ENCODE results near the gene LETM1.

DNA sequence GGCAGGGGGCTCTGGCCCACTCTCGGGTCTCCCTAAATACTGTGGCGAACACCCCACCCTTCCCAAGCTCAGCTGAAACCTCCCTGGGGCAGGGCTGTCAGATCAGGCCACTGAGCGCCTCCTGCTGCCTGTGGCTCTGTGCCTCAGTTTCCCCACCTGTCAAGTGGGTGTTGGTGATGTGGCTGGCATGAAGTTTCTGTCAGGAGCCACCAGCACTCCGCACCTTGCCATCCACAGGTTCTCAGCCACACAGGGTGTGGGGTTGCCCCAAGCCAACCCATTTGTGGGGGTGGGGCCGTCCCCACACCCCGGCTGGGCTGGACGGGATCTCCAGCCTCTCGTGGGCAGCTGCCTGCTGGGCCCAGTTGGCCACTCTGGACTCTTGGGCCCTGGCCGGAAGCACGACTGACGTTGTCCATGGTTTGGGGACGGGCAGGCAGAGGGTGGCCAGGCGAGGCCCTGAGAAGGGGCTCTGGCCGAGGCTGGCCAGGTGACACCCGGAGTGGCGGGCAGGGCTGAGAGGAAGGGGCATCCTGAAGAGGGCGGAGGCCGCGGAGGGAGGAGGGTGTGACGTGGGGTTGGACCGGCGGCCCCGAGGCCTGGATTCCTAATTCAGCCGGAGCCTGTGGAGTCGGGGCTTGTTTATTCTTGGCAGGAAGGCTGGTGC lies 68.4 kb downstream of the LETM1 start:
- TF ChIP-seq, protein P1, sequence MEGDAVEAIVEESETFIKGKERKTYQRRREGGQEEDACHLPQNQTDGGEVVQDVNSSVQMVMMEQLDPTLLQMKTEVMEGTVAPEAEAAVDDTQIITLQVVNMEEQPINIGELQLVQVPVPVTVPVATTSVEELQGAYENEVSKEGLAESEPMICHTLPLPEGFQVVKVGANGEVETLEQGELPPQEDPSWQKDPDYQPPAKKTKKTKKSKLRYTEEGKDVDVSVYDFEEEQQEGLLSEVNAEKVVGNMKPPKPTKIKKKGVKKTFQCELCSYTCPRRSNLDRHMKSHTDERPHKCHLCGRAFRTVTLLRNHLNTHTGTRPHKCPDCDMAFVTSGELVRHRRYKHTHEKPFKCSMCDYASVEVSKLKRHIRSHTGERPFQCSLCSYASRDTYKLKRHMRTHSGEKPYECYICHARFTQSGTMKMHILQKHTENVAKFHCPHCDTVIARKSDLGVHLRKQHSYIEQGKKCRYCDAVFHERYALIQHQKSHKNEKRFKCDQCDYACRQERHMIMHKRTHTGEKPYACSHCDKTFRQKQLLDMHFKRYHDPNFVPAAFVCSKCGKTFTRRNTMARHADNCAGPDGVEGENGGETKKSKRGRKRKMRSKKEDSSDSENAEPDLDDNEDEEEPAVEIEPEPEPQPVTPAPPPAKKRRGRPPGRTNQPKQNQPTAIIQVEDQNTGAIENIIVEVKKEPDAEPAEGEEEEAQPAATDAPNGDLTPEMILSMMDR (IDR thresholded peaks at IDR 0.05; ENCODE audit: low read depth, low read length, missing input control), result no peak
- no peak for TF ChIP-seq JUND (IDR thresholded peaks at IDR 0.05)
- no peak for TF ChIP-seq FOXA1 (IDR thresholded peaks at IDR 0.05)
- no peak for TF ChIP-seq GABPA (IDR thresholded peaks at IDR 0.05 in 1 of 2, conservative IDR thresholded peaks at IDR 0.05 in 1 of 2)
- no peak for TF ChIP-seq YY1 (IDR thresholded peaks at IDR 0.05)
- TF ChIP-seq RXRA (IDR thresholded peaks at IDR 0.05), result no peak

Measured in liver (tissue), 3 donors.